ENCODE data around the gene ANKRD36B. TPM values are rescaled to one million over a fixed set of nuclear protein-coding genes. Genes with fewer than 3 reads are reported as not detected.

The ANKRD36B gene
- total and polyA plus RNA-seq, 9 donors, result 6.5 to 138 (median 38.6) TPM

Other genes starting within 250 kb of the ANKRD36B start
- gene COX5B, start 56.2 kb upstream of the ANKRD36B start, total RNA-seq, result 100 to 1,000 TPM; 133 to 478 (median 187) TPM
- gene COX5B, start 56.2 kb upstream of the ANKRD36B start, polyA plus RNA-seq, result 100 to 1,000 TPM in 1 of 2 donors, 10 to 100 TPM in 1; 98.5 to 254 TPM
- 10 to 100 TPM; 39.3 to 85.2 (median 67.4) TPM for gene ACTR1B, start 74.2 kb upstream of the ANKRD36B start, total RNA-seq
- gene ACTR1B, start 74.2 kb upstream of the ANKRD36B start, polyA plus RNA-seq, result 10 to 100 TPM; 23.0 to 71.3 TPM
- 10 to 100 TPM in 1 of 7 donors, 1 to 10 TPM in 6; 3.1 to 17.5 (median 4.5) TPM for gene C2orf92, start 79.8 kb upstream of the ANKRD36B start, total RNA-seq
- gene C2orf92, start 79.8 kb upstream of the ANKRD36B start, polyA plus RNA-seq, result 1 to 10 TPM; 2.3 to 3.8 TPM
- 1 to 10 TPM in 3 of 7 donors, under 1 TPM in 4; 0.45 to 2.0 (median 0.69) TPM for gene ZAP70, start 123.7 kb upstream of the ANKRD36B start, total RNA-seq
- gene ZAP70, start 123.7 kb upstream of the ANKRD36B start, polyA plus RNA-seq, result 1 to 10 TPM in 1 of 2 donors, under 1 TPM in 1; 0.75 to 1.2 TPM